ENCODE data around the gene CNKSR3. TPM values are rescaled to one million over a fixed set of nuclear protein-coding genes. Genes with fewer than 3 reads are reported as not detected.

The CNKSR3 gene
- total RNA-seq, 4 donors from 2014 or later = 10.4 to 23.9 (median 19.6) TPM

GRCh38 chr6:154359161-154359574, 151.3 kb downstream of the CNKSR3 start:
- DNase-seq (ENCODE audit: extremely low spot score) = no peak
- Histone ChIP-seq H3K4me3 (peak overlapping the region in 2 of 4 donors; percentile 1), H3K27ac (replicated peaks in 1 of 4) (no peak overlapping the region), H3K4me1 (no peaks in the 10 kb centered on the region), H3K36me3 (no peaks in the 10 kb centered on the region), H3K9me3 (no peaks in the 10 kb centered on the region), H3K27me3 (no peaks in the 10 kb centered on the region)
- intact Hi-C loops (cut with DNase I) = no loop called here
- TF ChIP-seq POLR2AphosphoS5 (IDR thresholded peaks at IDR 0.05) = no peak
- no peak for TF ChIP-seq EP300 (IDR thresholded peaks at IDR 0.05)
- TF ChIP-seq POLR2A (IDR thresholded peaks at IDR 0.05; ENCODE audit: low read depth) = no peak
- TF ChIP-seq CTCF (IDR thresholded peaks at IDR 0.05) = no peak
- WGBS = 40% methylated on average over 10 of the region's 10 CpGs

- Histone ChIP-seq H3K27me3 (no peaks in the 10 kb centered on the region), H3K36me3 (no peaks in the 10 kb centered on the region), H3K4me1 (no peaks in the 10 kb centered on the region), H3K4me3 (no peak overlapping the region), H3K9me3 (no peaks in the 10 kb centered on the region), H3K27ac (replicated peaks in 1 of 4) (no peak overlapping the region)
- no peak for TF ChIP-seq POLR2AphosphoS5 (IDR thresholded peaks at IDR 0.05)
- no peak for TF ChIP-seq CTCF (IDR thresholded peaks at IDR 0.05)
- TF ChIP-seq POLR2A (IDR thresholded peaks at IDR 0.05; ENCODE audit: low read depth) = no peak
- TF ChIP-seq EP300 (IDR thresholded peaks at IDR 0.05) = no peak
- WGBS = 81% methylated on average over 5 of the region's 5 CpGs
- intact Hi-C loops (cut with DNase I) = no loop called here
- DNase-seq (ENCODE audit: extremely low spot score) = no peak
These were observed 152.4 kb downstream of the CNKSR3 start for GRCh38 chr6:154358019-154358545.

- no peaks in the 10 kb centered on the region for H3K27me3 ChIP-seq
- intact Hi-C loops (cut with DNase I) = no loop called here
- H3K4me3 ChIP-seq = no peak within 1 kb of the TSS
- H3K36me3 ChIP-seq = no peaks in the 10 kb centered on the region
- WGBS = 91% methylated on average over 3 of the region's 3 CpGs
- H3K27ac ChIP-seq (replicated peaks in 1 of 4) = no peak within 1 kb of the TSS
- H3K4me1 ChIP-seq = no peaks in the 10 kb centered on the region
- TF ChIP-seq POLR2A (IDR thresholded peaks at IDR 0.05; ENCODE audit: low read depth) (no peak), CTCF (IDR thresholded peaks at IDR 0.05) (no peak), POLR2AphosphoS5 (IDR thresholded peaks at IDR 0.05) (no peak), EP300 (IDR thresholded peaks at IDR 0.05) (no peak)
- no peaks in the 10 kb centered on the region for H3K9me3 ChIP-seq
- no peak for DNase-seq (ENCODE audit: extremely low spot score)
These were observed 153.8 kb downstream of the CNKSR3 start, which contains the start of gene IPCEF1 for GRCh38 chr6:154356690-154357089. IPCEF1 (minus strand) TSS chr6:154356803; CDS start chr6:154265947, 90,856 bp downstream.

DNA sequence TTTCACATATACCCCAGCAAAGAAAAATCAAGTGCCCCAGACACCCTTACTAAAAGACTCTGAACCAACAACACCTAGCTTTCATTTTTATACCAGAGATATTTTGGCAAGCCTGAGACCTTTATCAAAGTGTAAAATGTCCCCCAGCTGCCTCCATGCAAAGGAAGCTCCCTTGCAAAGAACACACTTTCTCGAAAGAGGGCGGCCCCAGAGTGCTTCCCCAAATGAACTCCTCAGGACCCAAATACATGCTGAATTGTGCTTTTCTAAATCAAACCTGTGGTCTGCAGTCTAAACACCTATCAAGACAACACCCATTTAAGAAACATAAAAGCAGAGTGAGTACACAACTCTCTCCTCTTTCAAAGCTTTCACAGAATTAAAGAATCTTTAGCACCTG, 154.4 kb downstream of the CNKSR3 start:
- intact Hi-C loops (cut with DNase I) = no loop called here
- 67% methylated on average over 2 of the region's 2 CpGs for WGBS
- no peak for DNase-seq (ENCODE audit: extremely low spot score)

More for the DNA sequence above, 154.4 kb downstream of the CNKSR3 start:
- TF ChIP-seq POLR2AphosphoS5 (IDR thresholded peaks at IDR 0.05) (no peak), CTCF (IDR thresholded peaks at IDR 0.05) (no peak), EP300 (IDR thresholded peaks at IDR 0.05) (no peak), POLR2A (IDR thresholded peaks at IDR 0.05; ENCODE audit: low read depth) (no peak)
- Histone ChIP-seq H3K9me3 (no peaks in the 10 kb centered on the region), H3K27ac (replicated peaks in 1 of 4) (no peak overlapping the region), H3K27me3 (no peaks in the 10 kb centered on the region), H3K4me1 (no peaks in the 10 kb centered on the region), H3K36me3 (no peaks in the 10 kb centered on the region), H3K4me3 (no peak overlapping the region)
